PFSK-1 (cell line): ENCODE data around the gene CARHSP1.

Source experiments
- POLR2AphosphoS5 ChIP-seq: IDR thresholded peaks from 2 replicates; pipeline ENCODE4 v1.6.1; 2012; ENCODE audit warnings: low read depth, mild to moderate bottlenecking, control low read depth, low read length, moderate library complexity
- TF ChIP-seq, protein P1 (sequence below), 2 experiments: IDR thresholded peaks; 2 replicates each; pipeline versions ENCODE4 v1.6.1 to v1.8.0; 2011 to 2012; ENCODE audit warnings: low read depth in 2 of 2, low read length in 2 of 2, control low read depth in 1 of 2, inconsistent platforms in 1 of 2, mild to moderate bottlenecking in 1 of 2, moderate library complexity in 1 of 2; ENCODE audit not compliant: insufficient read depth in 1 of 2

GRCh38 chr16:8872967-8873865 is 4.4 kb upstream of the CARHSP1 start:
- TF ChIP-seq POLR2AphosphoS5: no peak
- TF ChIP-seq, protein P1, sequence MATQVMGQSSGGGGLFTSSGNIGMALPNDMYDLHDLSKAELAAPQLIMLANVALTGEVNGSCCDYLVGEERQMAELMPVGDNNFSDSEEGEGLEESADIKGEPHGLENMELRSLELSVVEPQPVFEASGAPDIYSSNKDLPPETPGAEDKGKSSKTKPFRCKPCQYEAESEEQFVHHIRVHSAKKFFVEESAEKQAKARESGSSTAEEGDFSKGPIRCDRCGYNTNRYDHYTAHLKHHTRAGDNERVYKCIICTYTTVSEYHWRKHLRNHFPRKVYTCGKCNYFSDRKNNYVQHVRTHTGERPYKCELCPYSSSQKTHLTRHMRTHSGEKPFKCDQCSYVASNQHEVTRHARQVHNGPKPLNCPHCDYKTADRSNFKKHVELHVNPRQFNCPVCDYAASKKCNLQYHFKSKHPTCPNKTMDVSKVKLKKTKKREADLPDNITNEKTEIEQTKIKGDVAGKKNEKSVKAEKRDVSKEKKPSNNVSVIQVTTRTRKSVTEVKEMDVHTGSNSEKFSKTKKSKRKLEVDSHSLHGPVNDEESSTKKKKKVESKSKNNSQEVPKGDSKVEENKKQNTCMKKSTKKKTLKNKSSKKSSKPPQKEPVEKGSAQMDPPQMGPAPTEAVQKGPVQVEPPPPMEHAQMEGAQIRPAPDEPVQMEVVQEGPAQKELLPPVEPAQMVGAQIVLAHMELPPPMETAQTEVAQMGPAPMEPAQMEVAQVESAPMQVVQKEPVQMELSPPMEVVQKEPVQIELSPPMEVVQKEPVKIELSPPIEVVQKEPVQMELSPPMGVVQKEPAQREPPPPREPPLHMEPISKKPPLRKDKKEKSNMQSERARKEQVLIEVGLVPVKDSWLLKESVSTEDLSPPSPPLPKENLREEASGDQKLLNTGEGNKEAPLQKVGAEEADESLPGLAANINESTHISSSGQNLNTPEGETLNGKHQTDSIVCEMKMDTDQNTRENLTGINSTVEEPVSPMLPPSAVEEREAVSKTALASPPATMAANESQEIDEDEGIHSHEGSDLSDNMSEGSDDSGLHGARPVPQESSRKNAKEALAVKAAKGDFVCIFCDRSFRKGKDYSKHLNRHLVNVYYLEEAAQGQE (IDR thresholded peaks at IDR 0.05; ENCODE audit: insufficient read depth in 1 of 2, low read depth in 2 of 2, low read length in 2 of 2): no peak
